ENCODE data around the gene PANK3.

- TF ChIP-seq FOXA1 (IDR thresholded peaks at IDR 0.05) (no peak), SP1 (IDR thresholded peaks at IDR 0.05) (no peak)
Observed at GRCh38 chr5:168591302-168592013, 12.3 kb upstream of the PANK3 start.

Data from HEK293T (cell line).